GM21423 (cell line): ENCODE results near the gene CA12.

Experiments
- ATAC-seq: cut with Tn5 transposase; IDR thresholded peaks from one replicate; pipeline ENCODE4 v1.9.1; 2021; ENCODE audit warnings: mild to moderate bottlenecking, moderate library complexity; ENCODE audit not compliant: unreplicated experiment

Gene CA12

DNA sequence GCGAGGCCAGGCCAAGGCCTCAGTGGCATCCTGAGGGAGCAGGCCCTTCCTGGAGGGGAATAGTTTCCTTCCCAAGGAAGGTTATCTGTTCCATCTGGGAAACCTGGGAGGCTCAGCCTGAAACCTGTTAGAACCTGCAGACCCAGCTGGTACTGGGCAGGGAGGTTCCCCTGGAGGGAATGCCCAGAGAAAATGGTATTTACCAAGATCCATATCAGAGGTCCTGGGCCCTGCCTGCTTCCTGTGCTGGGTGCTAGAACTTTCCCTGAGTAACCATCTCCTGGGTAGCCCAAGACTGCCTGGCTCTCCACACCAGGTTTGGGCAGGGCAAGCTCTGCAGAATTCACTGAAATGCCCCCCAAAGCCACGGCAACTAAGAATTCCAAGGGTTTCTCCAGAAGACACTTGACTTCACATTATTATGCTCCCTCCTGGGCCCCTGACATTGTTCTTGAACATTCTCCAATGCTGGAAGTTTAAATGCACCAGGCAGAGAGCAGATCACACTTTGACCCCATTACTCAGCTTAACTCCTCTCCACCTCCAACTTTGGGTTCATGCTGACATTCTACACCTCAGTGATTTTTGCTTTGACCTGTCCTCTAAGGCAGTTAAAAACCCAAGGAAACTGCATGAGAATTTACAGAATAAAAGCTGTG is 2.0 kb downstream of the CA12 start:
- ATAC-seq: no peak

DNA sequence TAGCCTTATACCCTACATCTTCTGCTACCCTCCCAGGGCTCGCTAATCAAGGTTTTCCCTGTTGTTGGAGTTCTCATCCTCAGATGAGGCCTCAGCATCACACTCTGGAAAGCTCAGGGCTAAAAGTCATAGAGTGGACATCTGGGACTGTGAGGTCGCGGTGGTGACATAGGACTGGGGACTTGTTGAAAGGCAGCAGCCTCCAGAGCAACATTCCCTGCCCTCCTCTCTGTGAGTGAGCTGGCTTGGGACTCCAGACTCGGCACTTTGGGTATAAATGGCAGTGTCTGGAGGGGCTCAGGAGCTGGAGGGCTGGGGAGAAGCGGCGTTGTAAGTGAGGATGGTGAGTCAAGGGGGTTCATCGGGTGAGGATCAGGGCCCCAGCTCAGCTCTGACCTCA is 2.7 kb downstream of the CA12 start:
- ATAC-seq: no peak

DNA sequence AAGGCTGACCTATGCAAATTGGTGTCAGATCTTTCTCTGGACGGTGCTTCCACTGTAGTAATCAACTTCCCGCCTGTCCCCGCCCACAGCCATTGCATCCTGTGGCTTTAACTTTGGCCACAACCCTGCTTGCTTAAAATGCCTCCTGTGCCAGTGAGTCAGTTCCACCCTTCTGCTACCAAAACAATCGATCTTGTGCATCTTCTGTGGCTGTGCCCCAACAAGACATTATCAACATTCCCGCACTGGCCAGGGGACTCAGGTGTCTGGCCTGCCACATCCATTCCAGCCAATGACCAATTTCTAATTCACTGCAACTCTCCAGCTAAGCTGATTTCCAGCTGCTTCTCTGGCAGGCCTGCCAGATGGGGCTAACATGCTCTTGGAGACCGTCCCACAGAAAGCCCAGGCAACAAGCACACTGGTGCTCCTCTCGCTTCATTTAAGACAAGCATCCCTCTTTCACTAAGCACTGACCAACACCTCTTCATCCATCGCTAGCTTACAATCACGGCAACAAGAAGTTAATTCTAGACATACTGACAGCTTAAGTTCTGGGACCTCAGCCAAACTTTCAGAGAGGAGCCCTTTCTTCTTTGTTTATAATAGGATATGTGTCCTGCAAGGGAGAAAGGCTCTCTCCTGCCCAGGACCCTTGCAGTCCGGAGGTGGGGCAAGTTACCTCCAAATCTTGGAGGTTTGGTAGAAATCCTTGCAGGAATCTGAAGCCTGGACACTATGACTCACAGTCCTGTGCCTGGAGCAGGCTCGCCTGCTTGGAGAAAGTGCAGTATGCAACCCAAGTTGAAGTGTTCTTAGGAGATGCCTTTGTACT is 6.7 kb downstream of the CA12 start:
- ATAC-seq: no peak

DNA sequence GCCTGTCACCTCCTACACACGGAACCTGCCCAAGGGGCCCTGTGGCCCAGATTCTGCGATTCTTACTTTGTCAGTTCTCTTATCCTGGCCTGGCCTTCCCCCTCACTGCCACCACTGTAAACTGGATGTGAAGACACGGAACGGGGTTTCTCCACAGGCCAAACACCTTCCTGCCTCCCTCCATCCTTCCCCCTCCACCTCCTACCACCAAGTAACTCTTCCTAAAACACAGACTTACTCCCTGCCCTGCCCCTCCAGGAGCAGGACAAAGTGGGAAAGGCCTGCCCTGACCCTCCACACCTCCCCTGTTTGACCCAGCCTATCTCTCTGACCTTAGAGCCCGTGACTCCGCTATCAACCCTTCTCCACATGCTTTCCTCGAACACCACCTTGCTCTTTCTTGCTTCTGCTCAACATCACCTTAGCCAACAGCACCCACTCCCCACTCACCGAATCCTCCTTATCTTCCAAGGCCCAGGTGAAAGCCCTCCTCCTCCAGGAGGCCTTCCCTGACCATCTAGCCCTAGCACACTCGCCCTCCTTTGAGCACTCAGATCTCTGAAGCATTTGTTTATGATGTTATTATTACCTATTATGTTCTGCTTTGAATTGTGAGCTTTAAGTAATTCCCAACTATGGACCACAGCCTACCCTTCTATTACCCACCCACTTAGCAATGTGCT is 7.6 kb downstream of the CA12 start:
- ATAC-seq: no peak

DNA sequence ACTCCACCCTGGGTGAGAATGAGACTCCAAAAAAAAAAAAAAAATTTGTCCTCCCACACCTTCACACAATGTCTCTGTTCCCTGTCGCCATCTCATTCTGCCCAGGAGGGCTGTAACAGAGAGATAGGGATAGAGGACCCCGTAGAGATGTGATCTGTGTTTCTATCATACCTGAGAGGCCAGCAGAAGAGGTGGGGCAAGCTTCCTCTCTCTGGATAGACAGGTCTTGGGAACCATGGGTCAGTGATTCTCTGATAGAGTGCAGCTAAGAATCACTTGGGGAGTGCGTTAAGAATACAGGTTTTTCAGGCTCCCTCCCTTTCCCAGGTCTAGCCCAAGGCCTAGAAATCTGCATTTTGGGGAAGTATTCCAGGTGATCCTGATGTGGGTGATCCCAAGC is 8.3 kb downstream of the CA12 start:
- no peak for ATAC-seq

DNA sequence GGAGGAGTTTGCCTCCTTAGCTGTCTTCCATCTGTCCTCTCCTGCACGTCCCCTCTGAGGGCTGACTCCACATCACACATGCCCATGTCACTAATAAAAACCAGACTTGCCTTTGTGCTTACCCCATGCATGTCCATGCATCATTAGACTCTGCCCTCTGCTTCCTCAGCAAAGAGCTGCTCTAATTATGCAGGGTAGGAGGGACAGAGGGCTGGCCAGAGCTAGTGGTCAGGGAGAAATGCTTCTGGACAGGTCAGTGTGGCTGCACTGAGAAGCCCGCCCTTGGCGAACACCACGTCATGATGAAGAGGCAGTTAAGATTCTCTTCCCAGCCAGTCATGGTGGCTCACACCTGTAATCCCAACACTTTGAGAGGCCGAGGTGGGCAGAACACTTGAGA is 8.9 kb downstream of the CA12 start:
- no peak for ATAC-seq

DNA sequence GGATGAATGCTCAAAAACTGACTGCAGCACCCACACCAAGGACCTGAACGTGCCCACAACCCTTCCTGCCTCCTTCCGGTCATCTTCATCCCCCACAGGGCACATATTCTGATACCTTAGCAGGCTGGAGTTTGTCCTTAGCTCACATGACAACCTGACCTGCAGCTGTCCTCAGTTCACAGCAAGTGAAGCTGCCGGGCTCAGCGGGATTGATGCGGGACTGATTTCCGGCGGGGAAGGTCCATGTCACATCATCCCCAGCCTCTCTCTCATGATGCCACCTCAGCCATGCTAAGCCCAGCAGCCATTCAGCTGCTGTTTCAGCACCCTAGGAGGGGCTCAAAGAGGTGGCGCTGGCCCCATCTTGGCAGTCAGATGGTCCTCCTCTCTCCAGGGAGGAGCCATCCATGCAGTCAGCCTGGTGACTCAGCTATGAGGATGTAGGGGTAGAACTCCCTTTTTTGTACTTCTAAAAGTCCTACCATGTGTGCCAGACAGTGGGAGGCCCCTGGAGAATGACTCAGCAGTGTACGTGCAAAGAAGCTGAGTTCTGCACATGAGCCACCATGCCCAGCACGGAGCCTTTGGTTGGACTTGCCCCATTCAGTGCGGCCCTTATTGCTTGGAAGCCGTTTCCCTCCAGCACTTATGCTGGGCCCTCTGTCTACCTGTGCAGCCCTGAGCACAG is 9.5 kb downstream of the CA12 start:
- ATAC-seq: no peak

DNA sequence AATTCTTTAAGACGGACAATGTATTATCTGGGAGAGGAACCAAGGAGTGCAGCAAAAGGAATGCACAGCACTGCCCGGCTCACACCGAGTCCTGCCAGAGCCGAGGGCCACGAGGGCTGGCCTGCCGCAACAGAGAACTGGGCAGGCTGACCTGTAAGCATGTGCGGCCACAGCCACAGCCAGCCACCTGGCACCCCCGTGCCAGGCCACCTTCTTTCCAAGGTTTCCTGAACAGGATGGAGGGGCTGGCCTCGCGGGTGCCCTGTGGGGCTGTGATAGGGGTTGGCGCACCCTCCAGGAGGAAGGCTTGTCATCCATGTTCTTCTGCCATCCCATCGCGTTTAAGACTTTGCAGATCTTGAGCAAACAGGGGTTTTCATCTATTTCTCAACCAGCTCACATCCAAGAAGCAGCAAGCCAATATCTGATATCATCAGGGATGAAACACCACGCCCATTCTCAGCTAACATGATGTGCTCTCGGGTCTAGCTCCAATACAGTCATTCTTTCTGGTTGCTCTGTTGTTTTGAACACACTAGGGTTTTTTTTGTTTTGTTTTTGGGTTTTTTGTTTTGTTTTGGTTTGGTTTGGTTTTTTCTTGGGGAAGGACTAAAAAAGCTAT is 10.2 kb downstream of the CA12 start:
- ATAC-seq: no peak

DNA sequence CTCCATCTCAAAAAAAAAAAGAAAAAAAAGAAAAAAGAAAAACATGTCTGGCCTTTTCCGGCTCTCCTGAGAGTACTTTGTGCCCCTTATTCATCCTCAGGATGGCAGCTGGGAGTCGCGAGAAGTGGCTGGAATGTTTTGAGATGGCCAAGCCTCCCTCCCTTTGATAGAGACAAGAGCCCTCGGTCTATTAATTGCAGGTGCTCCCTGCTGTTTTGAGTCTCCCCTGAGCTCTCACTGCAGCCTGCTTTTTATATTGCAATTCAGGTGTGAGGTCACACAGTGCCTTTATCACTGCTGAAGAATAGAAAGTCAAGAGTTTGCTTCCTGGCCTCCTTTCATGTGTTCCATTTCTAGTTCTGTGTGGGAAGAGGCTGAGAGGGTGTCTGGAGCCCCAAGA is 10.9 kb downstream of the CA12 start:
- no peak for ATAC-seq

DNA sequence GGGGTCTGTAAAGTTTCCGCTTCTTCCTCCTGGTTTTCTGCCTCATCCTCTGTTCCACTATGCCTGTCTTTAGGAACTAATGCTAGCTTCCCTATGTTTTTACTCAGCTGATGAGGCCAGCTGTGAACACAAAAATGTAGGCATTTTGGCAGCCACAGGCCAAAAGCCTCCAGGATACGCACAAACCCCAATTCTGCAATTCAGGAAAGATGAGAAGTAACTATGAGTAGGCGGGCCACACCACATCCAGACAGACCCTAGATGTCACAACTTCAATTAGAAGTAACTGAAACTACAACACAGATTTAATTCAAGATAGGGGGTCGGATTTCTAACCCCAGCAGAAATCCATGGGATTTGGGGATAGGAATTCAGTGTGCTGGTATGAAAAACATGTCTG is 11.9 kb downstream of the CA12 start:
- ATAC-seq: no peak

DNA sequence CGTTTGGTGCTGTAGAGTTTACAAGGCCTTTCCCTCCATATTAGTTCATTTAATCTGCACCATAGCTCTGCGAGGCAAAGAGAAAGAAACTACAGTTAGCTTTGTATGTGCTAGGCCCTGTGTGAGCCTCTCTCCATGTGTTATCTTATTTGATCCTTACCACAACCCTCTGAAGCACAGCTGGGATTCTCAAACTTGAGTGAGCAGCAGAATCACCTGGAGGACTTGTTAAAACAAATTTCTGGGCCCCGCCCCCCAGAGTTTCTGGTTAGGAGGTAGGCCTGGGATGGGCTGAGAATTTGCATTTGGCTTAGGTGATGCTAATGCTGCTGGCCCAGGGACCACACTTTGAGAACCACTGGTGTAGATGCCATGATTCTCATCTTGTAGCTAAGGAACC is 12.3 kb downstream of the CA12 start:
- ATAC-seq: no peak

DNA sequence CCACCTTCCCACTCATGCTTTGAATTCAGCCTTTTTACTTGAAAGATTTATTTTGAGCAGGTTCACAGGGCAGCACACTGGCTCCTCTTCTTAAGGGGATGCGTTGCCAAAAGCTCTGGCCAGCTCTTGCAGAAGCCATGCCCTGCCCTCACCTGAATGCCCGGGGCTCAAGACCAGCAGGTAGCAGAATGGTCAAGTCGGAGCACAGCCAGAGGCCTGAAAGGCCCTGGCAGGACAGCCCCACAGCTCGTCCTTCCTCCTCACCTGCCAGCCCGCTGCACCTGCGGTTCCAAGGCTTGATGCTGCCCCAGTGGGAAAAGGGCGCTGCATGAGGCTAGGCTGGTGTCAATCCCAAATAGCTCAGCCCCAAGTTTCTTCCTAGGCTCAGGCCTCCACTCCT is 13.1 kb downstream of the CA12 start:
- no peak for ATAC-seq

DNA sequence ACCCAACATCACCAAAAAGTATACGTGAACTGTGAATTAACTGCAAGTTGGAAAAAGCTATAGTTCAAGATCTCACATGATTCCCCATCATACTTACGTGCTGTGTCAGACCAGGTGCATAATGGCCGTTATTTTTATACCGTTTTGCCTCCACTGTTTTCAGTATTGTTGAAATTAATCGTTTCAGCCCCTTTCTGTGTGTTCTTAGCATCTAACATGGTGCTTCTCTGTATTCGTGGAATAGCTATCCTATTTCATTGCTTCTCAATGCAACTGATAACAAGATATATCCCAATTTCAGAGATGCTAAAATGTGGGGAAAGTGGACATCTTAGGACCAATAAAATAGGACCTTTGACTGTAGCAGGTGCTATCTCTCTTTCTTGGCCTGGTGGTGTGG is 13.7 kb downstream of the CA12 start:
- no peak for ATAC-seq

DNA sequence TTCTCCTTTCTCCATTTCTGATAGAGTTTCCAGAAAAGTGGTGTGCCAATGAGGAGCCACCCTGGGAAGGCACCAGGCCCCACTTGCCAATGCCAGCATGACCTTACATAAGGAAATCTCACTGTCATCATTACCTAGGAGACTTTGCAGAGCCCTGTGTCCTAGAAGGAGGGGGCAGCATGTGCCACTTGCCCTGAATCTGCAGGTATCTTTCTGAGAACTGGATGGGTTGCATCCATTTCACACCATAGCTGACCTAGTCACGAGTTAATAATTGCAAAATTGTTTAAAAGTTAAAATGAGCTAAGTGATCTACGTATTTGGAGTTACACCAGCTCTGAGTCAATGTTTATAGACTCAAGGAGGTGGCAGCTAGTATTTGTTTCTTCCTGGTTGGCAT is 14.3 kb downstream of the CA12 start:
- no peak for ATAC-seq

DNA sequence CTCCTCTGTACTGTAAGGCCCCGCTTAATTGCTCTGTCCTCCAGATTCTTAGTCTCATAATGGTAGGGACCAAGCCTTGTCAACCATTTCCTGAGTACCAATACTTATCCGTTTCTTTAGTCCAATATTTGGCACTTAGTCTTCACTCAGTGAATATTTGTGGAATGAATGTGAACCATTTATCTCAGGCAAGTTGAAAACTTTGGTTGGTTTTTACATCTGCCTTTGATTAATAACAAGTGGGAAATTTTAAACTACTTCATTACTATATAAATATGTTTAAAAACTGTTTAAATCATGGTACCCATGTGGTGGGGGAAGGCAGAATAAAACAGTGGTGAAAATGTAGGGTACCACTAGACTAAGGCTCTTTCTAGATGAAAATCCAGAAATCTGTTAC is 15.2 kb downstream of the CA12 start:
- ATAC-seq: no peak

DNA sequence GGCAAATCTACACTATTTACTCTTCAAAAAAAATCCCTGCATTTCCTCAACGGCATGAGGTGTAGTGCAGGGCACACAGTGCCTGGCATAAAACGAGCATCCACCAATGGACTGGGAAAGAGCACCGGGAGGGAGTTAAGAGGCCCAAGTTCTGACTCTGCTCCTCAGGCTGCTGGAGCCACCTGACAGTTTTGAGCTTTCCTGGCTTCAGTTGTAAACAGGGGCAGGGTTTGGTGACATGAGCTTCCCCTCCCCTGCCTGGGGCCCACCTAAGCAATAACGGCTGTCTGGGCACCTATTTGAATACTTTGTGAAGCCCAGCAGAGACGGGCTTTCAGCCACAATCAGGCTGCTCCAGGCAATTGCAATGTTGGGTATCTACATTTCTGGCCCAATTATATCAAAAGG is 16.4 kb downstream of the CA12 start:
- ATAC-seq: no peak

DNA sequence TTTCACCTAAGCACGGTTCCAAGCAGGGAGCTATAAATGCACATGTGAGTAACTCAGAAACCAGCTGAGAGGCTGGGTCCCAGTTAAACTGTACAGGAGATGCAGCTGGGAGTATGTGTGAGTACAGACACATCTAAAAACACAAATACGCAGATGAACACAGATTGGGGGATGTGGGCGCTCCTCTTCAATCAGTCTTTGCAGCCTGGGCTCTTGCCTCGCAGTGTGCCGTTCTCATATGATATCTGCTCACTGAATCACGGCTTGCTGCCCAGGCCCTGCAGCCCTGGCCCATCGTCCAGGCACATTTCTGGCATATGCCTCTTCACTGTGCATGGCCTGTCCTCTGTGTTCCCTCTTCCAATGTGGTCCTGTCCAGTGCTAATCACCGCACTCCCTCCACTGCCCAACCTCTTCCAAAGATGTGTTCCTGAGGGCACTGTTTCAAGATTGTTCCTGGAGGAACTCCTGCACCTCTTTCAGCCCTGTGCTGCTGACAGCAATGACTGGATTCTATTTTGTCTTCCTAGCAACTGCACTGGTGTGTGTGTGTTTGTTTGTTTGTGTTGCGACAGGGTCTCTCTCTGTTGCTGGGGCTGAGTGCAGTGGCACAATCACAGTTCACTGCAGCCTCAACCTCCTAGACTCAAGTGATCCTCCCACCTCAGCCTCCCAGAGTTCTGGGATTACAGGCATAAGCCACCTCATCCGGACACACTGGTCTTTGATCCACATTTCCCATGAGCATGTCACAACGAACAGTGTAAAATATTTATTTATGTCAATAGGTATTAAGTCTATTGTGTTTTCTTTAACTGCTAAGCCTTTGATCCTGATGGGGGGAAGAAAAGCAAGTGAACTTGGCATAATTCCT is 17.0 kb downstream of the CA12 start:
- ATAC-seq: no peak

DNA sequence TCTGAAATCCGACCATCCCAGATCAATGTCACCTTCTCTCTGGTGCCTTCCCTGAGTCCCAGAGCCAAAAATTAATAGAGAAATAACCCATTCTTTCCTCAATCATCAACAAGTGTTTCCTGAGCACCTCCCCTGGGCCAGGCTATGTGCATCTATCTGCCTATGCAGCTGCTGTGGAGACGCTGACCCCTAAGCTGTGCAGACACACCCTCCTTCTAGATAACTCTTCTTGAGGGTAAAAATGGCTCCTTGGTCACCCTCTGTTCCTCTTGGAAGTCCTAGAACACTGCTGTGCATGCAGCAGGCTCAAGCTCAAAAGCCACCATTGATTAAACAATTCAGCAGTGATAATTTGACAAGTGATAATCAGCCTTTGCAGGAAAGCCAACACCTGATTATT is 18.4 kb downstream of the CA12 start:
- no peak for ATAC-seq

DNA sequence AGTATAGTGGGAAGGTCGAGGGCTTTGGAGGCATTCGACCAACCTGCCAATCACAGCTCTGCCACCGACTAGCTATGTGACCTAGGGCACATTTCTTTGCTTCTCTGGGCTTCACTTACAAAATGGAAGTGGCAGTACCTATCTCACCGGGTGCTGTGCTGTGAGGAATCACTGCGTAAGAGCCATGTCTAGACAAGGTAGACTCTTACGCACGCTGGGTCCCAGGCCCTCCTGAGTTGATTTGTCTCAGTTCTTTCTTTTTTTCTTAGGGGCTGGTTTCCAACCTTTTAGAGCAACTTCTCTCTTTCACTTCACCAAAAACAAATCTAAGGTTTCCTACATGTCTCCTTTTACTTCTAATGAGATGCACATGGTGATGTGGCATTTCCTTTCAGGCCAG is 18.8 kb downstream of the CA12 start:
- ATAC-seq: no peak

DNA sequence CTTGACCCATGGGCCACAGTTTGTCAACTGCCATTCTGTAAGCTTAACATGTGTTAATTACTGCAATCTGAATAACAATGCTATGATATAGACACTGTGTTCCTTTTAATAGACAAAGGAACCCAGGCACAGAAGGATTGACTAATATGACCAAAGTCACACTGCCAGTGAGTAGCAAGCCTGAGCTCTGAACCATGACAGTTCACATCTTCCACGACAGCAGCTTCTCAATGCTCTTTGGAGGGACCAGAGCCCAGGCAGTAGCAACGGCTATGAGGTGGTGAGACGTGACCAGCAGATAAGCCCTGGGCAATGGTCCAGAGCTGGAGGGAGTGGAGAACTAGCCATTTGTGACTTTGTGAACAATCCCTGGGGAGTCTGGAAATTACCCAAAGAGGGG is 19.4 kb downstream of the CA12 start:
- ATAC-seq: no peak
